IPS-NIHi7 (cell line): ENCODE data around the gene USP33.
"Not testable (repeated sequence)": the region's sequence is repeated elsewhere in the genome, so short reads cannot be mapped to it uniquely, and the experiment has no call there.

Experiments
- DNase-seq: peaks from one replicate; pipeline ENCODE4 v3.0.0; 2012; ENCODE audit warnings: mixed read lengths; ENCODE audit errors: extremely low spot score

USP33 gene

GRCh38 chr1:77739235-77739634 is 20.4 kb downstream of the USP33 start:
- no peak for DNase-seq

- DNase-seq, result no peak
These were observed 27.6 kb downstream of the USP33 start for GRCh38 chr1:77732090-77732489.

GRCh38 chr1:77725706-77726105 is 33.9 kb downstream of the USP33 start:
- no peak for DNase-seq

GRCh38 chr1:77718181-77718580 is 41.5 kb downstream of the USP33 start:
- no peak for DNase-seq

GRCh38 chr1:77716065-77716464 is 43.6 kb downstream of the USP33 start:
- no peak for DNase-seq

GRCh38 chr1:77709727-77710126 is 49.9 kb downstream of the USP33 start:
- no peak for DNase-seq

GRCh38 chr1:77706321-77706720 is 53.3 kb downstream of the USP33 start:
- DNase-seq, result no peak

GRCh38 chr1:77704736-77705135 is 54.9 kb downstream of the USP33 start:
- DNase-seq, result no peak

GRCh38 chr1:77699673-77700072 is 60.0 kb downstream of the USP33 start:
- not testable (repeated sequence) for DNase-seq

GRCh38 chr1:77697441-77697840 is 62.2 kb downstream of the USP33 start:
- no peak for DNase-seq

- DNase-seq, result no peak
These were observed 70.7 kb downstream of the USP33 start for GRCh38 chr1:77688939-77689338.

GRCh38 chr1:77687519-77687906 is 72.1 kb downstream of the USP33 start:
- peak; percentile 52 for DNase-seq

- DNase-seq, result no peak
These were observed 72.7 kb downstream of the USP33 start for GRCh38 chr1:77686796-77687518.

- DNase-seq, result peak; percentile 90
These were observed 76.2 kb downstream of the USP33 start for GRCh38 chr1:77683160-77684148.

- peak; percentile 85 for DNase-seq
These were observed 77.0 kb downstream of the USP33 start, which contains the start of gene ZZZ3 for GRCh38 chr1:77682460-77683159. ZZZ3 (minus strand) TSS chr1:77682658; CDS start chr1:77633354, 49,304 bp downstream.

GRCh38 chr1:77680173-77680572 is 79.5 kb downstream of the USP33 start:
- DNase-seq, result no peak

GRCh38 chr1:77678660-77679610 is 80.7 kb downstream of the USP33 start:
- DNase-seq, result no peak

- DNase-seq, result not testable (repeated sequence)
These were observed 84.8 kb downstream of the USP33 start for GRCh38 chr1:77674807-77675206.

GRCh38 chr1:77673716-77674355 is 85.8 kb downstream of the USP33 start:
- no peak for DNase-seq

GRCh38 chr1:77673030-77673429 is 86.6 kb downstream of the USP33 start:
- no peak for DNase-seq
